GM21381 (cell line): ENCODE data around the gene PDCD5.

Source experiments
- ATAC-seq: cut with Tn5 transposase; IDR thresholded peaks from one replicate; pipeline ENCODE4 v1.9.1; 2021; ENCODE audit warnings: mild to moderate bottlenecking, moderate library complexity; ENCODE audit not compliant: unreplicated experiment

The PDCD5 gene

DNA sequence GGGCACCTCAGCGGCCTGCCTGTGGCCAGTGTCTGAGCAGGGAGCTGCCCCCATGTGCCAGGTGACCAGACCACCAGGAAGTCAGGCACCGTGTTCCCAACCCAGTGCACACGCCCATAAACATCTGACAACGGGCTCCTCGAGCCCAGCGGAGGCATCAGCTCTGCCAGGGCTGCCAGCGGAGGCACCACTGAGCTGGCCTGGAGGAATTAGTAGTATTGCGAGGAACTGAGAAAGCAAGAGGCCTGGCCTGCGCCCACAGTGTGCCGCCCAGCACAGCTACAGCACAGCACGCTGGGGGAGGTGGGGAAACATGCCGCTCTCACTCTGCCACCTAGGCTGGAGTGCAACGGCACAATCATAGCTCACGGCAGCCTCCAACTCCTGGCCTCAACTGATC, 49.3 kb downstream of the PDCD5 start:
- no peak for ATAC-seq

GRCh38 chr19:32631381-32631780, 50.4 kb downstream of the PDCD5 start:
- no peak for ATAC-seq
